Stimulated activated CD4-positive, alpha-beta T cell treated with anti-CD3 and anti-CD28 coated beads, Interleukin-4, amount 100 ng/mL, for 48 hours (primary cell): ENCODE measurements around the gene FXYD2.
"Not testable (repeated sequence)": the region's sequence is repeated elsewhere in the genome, so short reads cannot be mapped to it uniquely, and the experiment has no call there.

Experiments used
- DNase-seq, 2 donors: peaks; one replicate each; pipeline ENCODE4 v3.0.0-alpha.2; 2020; ENCODE audit warnings: low read depth in 2 of 2

The FXYD2 gene

GRCh38 chr11:117824571-117825537 lies at the start of gene FXYD2:
Gene FXYD2 (minus strand): TSS chr11:117824744. CDS start chr11:117824678, 66 bp downstream.
- no peak for DNase-seq

- no peak for DNase-seq
Observed at GRCh38 chr11:117873828-117874125, 49.2 kb upstream of the FXYD2 start.

- no peak for DNase-seq
Observed at GRCh38 chr11:117872975-117873827, 48.7 kb upstream of the FXYD2 start.

GRCh38 chr11:117872420-117872961 lies 47.9 kb upstream of the FXYD2 start:
- DNase-seq, result no peak

- DNase-seq, result no peak
Observed at GRCh38 chr11:117871784-117872183, 47.2 kb upstream of the FXYD2 start.

GRCh38 chr11:117871160-117871559 lies 46.6 kb upstream of the FXYD2 start:
- DNase-seq, result no peak

- DNase-seq, result no peak
Observed at GRCh38 chr11:117870103-117870952, 45.8 kb upstream of the FXYD2 start.

GRCh38 chr11:117869604-117870003 lies 45.1 kb upstream of the FXYD2 start:
- DNase-seq, result no peak

- DNase-seq, result no peak
Observed at GRCh38 chr11:117868815-117869561, 44.4 kb upstream of the FXYD2 start.

- no peak for DNase-seq
Observed at GRCh38 chr11:117868088-117868487, 43.5 kb upstream of the FXYD2 start.

- DNase-seq, result no peak
Observed at GRCh38 chr11:117866526-117866925, 42.0 kb upstream of the FXYD2 start.

GRCh38 chr11:117865546-117865945 lies 41.0 kb upstream of the FXYD2 start:
- not testable (repeated sequence) for DNase-seq

GRCh38 chr11:117863383-117863782 lies 38.8 kb upstream of the FXYD2 start:
- no peak for DNase-seq

GRCh38 chr11:117862753-117863152 lies 38.2 kb upstream of the FXYD2 start:
- no peak for DNase-seq

GRCh38 chr11:117862019-117862725 lies 37.6 kb upstream of the FXYD2 start:
- DNase-seq, result no peak

GRCh38 chr11:117861151-117862018 lies 36.8 kb upstream of the FXYD2 start:
- no peak for DNase-seq

- DNase-seq, result no peak
Observed at GRCh38 chr11:117860139-117860538, 35.6 kb upstream of the FXYD2 start.

GRCh38 chr11:117859488-117860112 lies 35.1 kb upstream of the FXYD2 start:
- DNase-seq, result no peak

GRCh38 chr11:117859061-117859460 lies 34.5 kb upstream of the FXYD2 start:
- no peak for DNase-seq
